Adrenal gland (tissue), 12 donors: Measurements from ENCODE around the gene UNC45A. TPM values are rescaled to one million over a fixed set of nuclear protein-coding genes. Genes with fewer than 3 reads are reported as not detected.

ENCODE experiments used
- DNase-seq, 7 donors: peaks; one replicate each; pipeline ENCODE4 v3.0.0-alpha.2; 2019 to 2020
- H3K27ac ChIP-seq, 5 donors: fragments of 200-600 bp; sonication (generic) in 4 of 5; 1 replicate in 3 of 5; 2 replicates in 2 of 5; pipeline versions ENCODE4 v1.5.1 to v1.8.0; 2016 to 2020; ENCODE audit warnings: mild to moderate bottlenecking in 1 of 5
- H3K27me3 ChIP-seq: fragments of 200-600 bp; 2 replicates; pipeline ENCODE4 v1.8.0; 2021
- H3K36me3 ChIP-seq, 2 donors: fragments of 200-600 bp; replicated peaks in 1 of 2; 1 replicate in 1 of 2; 2 replicates in 1 of 2; pipeline versions ENCODE4 v1.5.1 to v1.8.0; 2018 to 2022
- H3K4me1 ChIP-seq, 2 donors: fragments of 200-600 bp; replicated peaks in 1 of 2; 1 replicate in 1 of 2; 2 replicates in 1 of 2; pipeline versions ENCODE4 v1.5.1 to v1.8.0; 2018 to 2021
- H3K4me3 ChIP-seq, 4 donors: fragments of 200-600 bp; sonication (generic) in 3 of 4; one replicate each; pipeline ENCODE4 v1.5.1; 2016 to 2018
- H3K9me3 ChIP-seq, 3 donors: fragments of 200-600 bp; sonication (generic) in 1 of 3; replicated peaks in 1 of 3; 1 replicate in 2 of 3; 2 replicates in 1 of 3; pipeline versions ENCODE4 v1.5.1 to v1.8.0; 2016 to 2021
- POLR2A ChIP-seq, 2 donors: fragments of 450-650 bp; IDR thresholded peaks; one replicate each; pipeline ENCODE4 v1.6.1; 2017; ENCODE audit warnings: antibody characterized with exemption in 2 of 2, mild to moderate bottlenecking in 2 of 2, moderate library complexity in 1 of 2
- WGBS, 4 donors: extraction: QIAGEN DNeasy Blood & Tissue Kit in 2 of 4; methylation state at CpG; one replicate each; pipeline versions ENCODE4 v1.1.5 to v1.1.7; 2013 to 2017; 5-methylcytosine and 5-hydroxymethylcytosine counted together
- intact Hi-C, 2 donors: fragments of 100-400 bp; cut with DNase I; formaldehyde crosslinking; loops; one replicate each; pipeline versions ENCODE4 v1.14.1 to v1.15.0; 2022 to 2023
- polyA plus RNA-seq, 3 donors: library from polyadenylated mRNA; stranded (reverse); fragments of 200-250 nt in 2 of 3; fragments of 350-450 nt in 1 of 3; fragmentation: Illumina TruSeq in 1 of 3; extraction: RNeasy Lipid Tissue Mini Kit (QIAGEN cat#74804) in 1 of 3; gene quantifications; one replicate each; pipeline ENCODE4 v1.2.3, GENCODE V29; 2013 to 2014
- total RNA-seq, 9 donors: library from RNA; depleted of rRNA in 4 of 9; stranded (reverse); fragments of >200 nt in 4 of 9; fragments of 120-200 nt in 1 of 9; fragmentation: NEBNext Ultra II Directional in 1 of 9; extraction: Animal tissue kit (Norgen Biotek cat#: 25700) in 1 of 9; gene quantifications; one replicate each; pipeline versions ENCODE4 v1.1.0 to v1.2.4, GENCODE V29; 2013 to 2023
- TF ChIP-seq, protein P1 (sequence below), 6 experiments: fragments of 450-650 bp in 4 of 6; fragments of 200-600 bp in 2 of 6; sonication (generic) in 1 of 6; IDR thresholded peaks; 1 replicate in 5 of 6; 2 replicates in 1 of 6; pipeline versions ENCODE4 v1.5.1 to v1.8.0; 2016 to 2021; ENCODE audit warnings: antibody characterized with exemption in 6 of 6, mild to moderate bottlenecking in 2 of 6, moderate library complexity in 1 of 6
- donor health status: healthy with polysubstance abuse.
- donor health status: Bipolar disorder and iron deficiency.
- donor health status: DM: yes; HTN: yes; CAD: no.
- donor health status: DM: no; HTN: no; CAD: no.
- donor health status: DM: no; HTN: no; CAD: no.
- donor health status: DM: yes; HTN: yes; CAD: no.

UNC45A gene
- total and polyA plus RNA-seq, 12 donors, result 28.1 to 114 (median 64.7) TPM

DNA sequence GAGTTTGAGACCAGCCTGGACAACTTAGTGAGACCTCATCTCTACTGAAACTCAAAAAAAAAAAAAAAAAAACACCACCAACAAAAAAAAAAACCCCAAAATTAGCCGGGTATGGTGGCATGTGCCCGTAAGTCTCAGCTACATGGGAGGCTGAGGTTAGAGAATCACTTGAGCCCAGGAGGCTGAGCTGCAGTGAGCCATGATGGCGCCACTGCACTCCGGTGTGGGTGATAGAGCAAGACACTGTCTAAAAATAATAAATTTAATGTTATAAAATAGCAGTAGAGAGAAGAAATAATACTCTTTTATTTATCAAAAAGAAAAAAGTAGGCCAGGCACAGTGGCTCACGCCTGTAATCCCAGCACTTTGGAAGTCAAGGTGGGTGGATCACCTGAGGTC, 37.0 kb downstream of the UNC45A start:
- H3K4me1 ChIP-seq, result no peaks in the 10 kb centered on the region
- TF ChIP-seq POLR2A (IDR thresholded peaks at IDR 0.05), result no peak
- TF ChIP-seq, protein P1, sequence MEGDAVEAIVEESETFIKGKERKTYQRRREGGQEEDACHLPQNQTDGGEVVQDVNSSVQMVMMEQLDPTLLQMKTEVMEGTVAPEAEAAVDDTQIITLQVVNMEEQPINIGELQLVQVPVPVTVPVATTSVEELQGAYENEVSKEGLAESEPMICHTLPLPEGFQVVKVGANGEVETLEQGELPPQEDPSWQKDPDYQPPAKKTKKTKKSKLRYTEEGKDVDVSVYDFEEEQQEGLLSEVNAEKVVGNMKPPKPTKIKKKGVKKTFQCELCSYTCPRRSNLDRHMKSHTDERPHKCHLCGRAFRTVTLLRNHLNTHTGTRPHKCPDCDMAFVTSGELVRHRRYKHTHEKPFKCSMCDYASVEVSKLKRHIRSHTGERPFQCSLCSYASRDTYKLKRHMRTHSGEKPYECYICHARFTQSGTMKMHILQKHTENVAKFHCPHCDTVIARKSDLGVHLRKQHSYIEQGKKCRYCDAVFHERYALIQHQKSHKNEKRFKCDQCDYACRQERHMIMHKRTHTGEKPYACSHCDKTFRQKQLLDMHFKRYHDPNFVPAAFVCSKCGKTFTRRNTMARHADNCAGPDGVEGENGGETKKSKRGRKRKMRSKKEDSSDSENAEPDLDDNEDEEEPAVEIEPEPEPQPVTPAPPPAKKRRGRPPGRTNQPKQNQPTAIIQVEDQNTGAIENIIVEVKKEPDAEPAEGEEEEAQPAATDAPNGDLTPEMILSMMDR (IDR thresholded peaks at IDR 0.05), result no peak
- DNase-seq, result no peak
- H3K27me3 ChIP-seq, result no peaks in the 10 kb centered on the region
- intact Hi-C loops, result no loop called here
- H3K36me3 ChIP-seq, result no peaks in the 10 kb centered on the region
- no peak overlapping the region for H3K4me3 ChIP-seq
- no peaks in the 10 kb centered on the region for H3K9me3 ChIP-seq
- 82 to 98% (median 94%) methylated on average over 5 of the region's 5 CpGs for WGBS, 4 donors
- no peak overlapping the region for H3K27ac ChIP-seq

DNA sequence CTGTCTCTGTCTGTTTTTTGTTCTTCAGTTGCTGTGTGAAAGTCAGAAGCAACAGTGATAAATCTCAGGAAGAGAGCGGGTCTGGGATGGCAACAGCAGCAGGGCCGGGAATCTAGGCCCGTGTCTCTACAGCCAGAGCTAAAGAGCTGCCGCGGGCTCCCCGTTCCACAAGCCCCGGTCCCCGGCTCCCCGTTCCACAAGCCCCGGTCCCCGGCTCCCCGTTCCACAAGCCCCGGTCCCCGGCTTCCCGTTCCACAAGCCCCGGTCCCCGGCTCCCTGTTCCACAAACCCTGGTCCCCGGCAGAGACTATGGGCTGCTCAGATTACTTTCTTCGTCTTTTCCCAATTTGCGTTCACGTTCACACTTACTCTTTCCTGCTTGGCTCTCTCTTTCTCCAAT, 39.1 kb downstream of the UNC45A start:
- intact Hi-C loops, result no loop called here
- DNase-seq, result no peak
- 93 to 99% (median 97%) methylated on average over 21 of the region's 21 CpGs for WGBS, 4 donors
- Histone ChIP-seq H3K36me3 (no peaks in the 10 kb centered on the region), H3K27ac (no peak overlapping the region), H3K27me3 (no peaks in the 10 kb centered on the region), H3K4me1 (no peaks in the 10 kb centered on the region), H3K9me3 (no peaks in the 10 kb centered on the region), H3K4me3 (no peak overlapping the region)
- TF ChIP-seq, protein P1 (IDR thresholded peaks at IDR 0.05), result no peak
- no peak for TF ChIP-seq POLR2A (IDR thresholded peaks at IDR 0.05)

DNA sequence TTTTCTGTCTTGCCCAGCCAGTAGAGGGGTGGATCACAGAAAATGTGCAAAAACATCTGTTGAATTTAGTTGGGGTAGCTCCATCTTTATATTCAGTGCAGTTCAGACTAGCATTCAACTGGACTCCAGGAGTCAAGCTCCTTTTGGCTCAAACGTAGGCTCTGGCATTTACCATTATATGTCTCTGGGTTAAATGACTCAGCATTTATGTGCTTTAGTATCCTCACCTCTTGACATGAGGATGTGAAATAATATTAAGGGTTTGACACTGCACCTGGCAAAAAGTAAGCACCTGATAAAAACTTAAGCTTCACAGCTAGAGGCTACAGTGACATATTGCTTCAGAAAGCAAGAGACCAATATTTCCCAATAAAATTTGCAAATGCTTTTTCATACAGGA, 44.5 kb downstream of the UNC45A start:
- H3K4me1 ChIP-seq, result no peaks in the 10 kb centered on the region
- no peak overlapping the region for H3K4me3 ChIP-seq
- DNase-seq, result no peak
- no peaks in the 10 kb centered on the region for H3K27me3 ChIP-seq
- no peak overlapping the region for H3K27ac ChIP-seq
- 33 to 81% (median 70%) methylated on average over 1 of the region's 1 CpG for WGBS, 4 donors
- no peaks in the 10 kb centered on the region for H3K9me3 ChIP-seq
- no peaks in the 10 kb centered on the region for H3K36me3 ChIP-seq
- TF ChIP-seq, protein P1 (IDR thresholded peaks at IDR 0.05), result no peak
- TF ChIP-seq POLR2A (IDR thresholded peaks at IDR 0.05), result no peak
- intact Hi-C loops, result no loop called here

DNA sequence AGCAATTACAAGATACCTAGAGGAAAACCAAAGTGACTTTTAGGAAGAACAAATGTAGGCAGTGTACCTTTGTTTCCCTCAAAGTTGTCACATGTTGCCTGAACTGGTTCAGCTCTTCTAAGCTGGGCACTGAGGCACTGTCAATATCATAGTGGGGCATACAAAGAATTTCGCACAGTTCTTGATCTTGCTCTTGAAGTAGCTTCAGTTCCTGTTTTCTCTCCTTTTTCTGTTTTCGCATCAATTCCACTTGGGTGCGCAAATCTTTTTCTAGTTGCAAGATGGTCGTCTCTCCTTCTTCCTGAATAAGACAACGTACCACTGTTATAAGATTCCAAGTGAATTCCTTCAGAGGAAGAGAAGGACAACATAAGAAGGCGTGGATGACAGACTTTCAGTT, 46.6 kb downstream of the UNC45A start:
- 80 to 92% (median 91%) methylated on average over 6 of the region's 6 CpGs for WGBS, 4 donors
- TF ChIP-seq, protein P1 (IDR thresholded peaks at IDR 0.05), result no peak
- TF ChIP-seq POLR2A (IDR thresholded peaks at IDR 0.05), result no peak
- H3K36me3 ChIP-seq, result no peaks in the 10 kb centered on the region
- intact Hi-C loops, result no loop called here
- H3K9me3 ChIP-seq, result no peaks in the 10 kb centered on the region
- no peaks in the 10 kb centered on the region for H3K27me3 ChIP-seq
- no peak overlapping the region for H3K4me3 ChIP-seq
- no peaks in the 10 kb centered on the region for H3K4me1 ChIP-seq
- DNase-seq, result no peak
- H3K27ac ChIP-seq, result no peak overlapping the region
